Caco-2 (cell line): ENCODE measurements around the gene CYB561. TPM values are rescaled to one million over a fixed set of nuclear protein-coding genes. Genes with fewer than 3 reads are reported as not detected.

Experiments
- BruUV-seq: library from RNA; stranded (reverse); fragments of 400-500 nt; replicated peaks from 2 replicates; lab custom pipeline; 2021; lab: Mats Ljungman, UMichigan
- CTCF ChIA-PET: fragments of 300-600 bp; sonication (Branson Sonifier 250); formaldehyde crosslinking; loops from one replicate; lab custom pipeline; 2022; ENCODE audit warnings: antibody characterized with exemption; lab: Charles Lee
- POLR2A ChIA-PET: fragments of 300-600 bp; sonication (Branson Sonifier 250); formaldehyde crosslinking; loops from one replicate; lab custom pipeline; 2022; ENCODE audit warnings: antibody characterized with exemption; lab: Charles Lee
- DNase-seq, 2 experiments: peaks; one replicate each; pipeline versions ENCODE4 v3.0.0 to v3.0.0-alpha.2; 2020 to 2022
- H3K27me3 ChIP-seq: replicated peaks from 2 replicates; pipeline ENCODE4 v1.6.0; 2011; ENCODE audit warnings: low read length; ENCODE audit not compliant: control insufficient read depth, insufficient read depth
- H3K36me3 ChIP-seq: 2 replicates; pipeline ENCODE4 v1.5.1; 2011; ENCODE audit warnings: low read length; ENCODE audit not compliant: control insufficient read depth, insufficient read depth
- H3K4me1 ChIP-seq: fragments of 250-450 bp; sonication (Bioruptor Pico); 2 replicates; pipeline ENCODE4 v1.5.1; 2020; ENCODE audit warnings: mild to moderate bottlenecking
- H3K4me3 ChIP-seq: 2 replicates; pipeline ENCODE4 v1.5.1; 2011; ENCODE audit warnings: low read depth, mild to moderate bottlenecking, control low read depth, low read length
- H3K9me3 ChIP-seq: fragments of 250-450 bp; sonication (Bioruptor Pico); 2 replicates; pipeline ENCODE4 v1.5.1; 2020; ENCODE audit warnings: mild to moderate bottlenecking, moderate library complexity
- H3K27ac Mint-ChIP-seq: one replicate; pipeline ENCODE4 v1.8.0; 2022; ENCODE audit warnings: mixed read lengths; ENCODE audit not compliant: unreplicated experiment
- H3K27me3 Mint-ChIP-seq: one replicate; pipeline ENCODE4 v1.8.0; 2022; ENCODE audit warnings: mixed read lengths; ENCODE audit not compliant: insufficient read depth, unreplicated experiment
- H3K36me3 Mint-ChIP-seq: one replicate; pipeline ENCODE4 v1.8.0; 2022; ENCODE audit warnings: mild to moderate bottlenecking, mixed read lengths; ENCODE audit not compliant: insufficient read depth, unreplicated experiment
- H3K4me1 Mint-ChIP-seq: one replicate; pipeline ENCODE4 v1.8.0; 2022; ENCODE audit warnings: low read depth, mixed read lengths; ENCODE audit not compliant: unreplicated experiment
- H3K4me3 Mint-ChIP-seq: one replicate; pipeline ENCODE4 v1.8.0; 2022; ENCODE audit warnings: mild to moderate bottlenecking, moderate library complexity, mixed read lengths; ENCODE audit not compliant: unreplicated experiment
- H3K9me3 Mint-ChIP-seq: one replicate; pipeline ENCODE4 v1.8.0; 2022; ENCODE audit warnings: mixed read lengths; ENCODE audit not compliant: unreplicated experiment
- intact Hi-C: fragments of 100-400 bp; cut with micrococcal nuclease; formaldehyde crosslinking; loops from one replicate; pipeline ENCODE4 v1.10.0; 2022; ENCODE audit not compliant: unreplicated experiment
- total RNA-seq: library from RNA; stranded (reverse); gene quantifications from 2 replicates; pipeline ENCODE4 v1.2.3, GENCODE V29; 2022
- TF ChIP-seq, protein P1 (sequence below), 2 experiments: fragments of 200-600 bp in 1 of 2; IDR thresholded peaks; 1 replicate in 1 of 2; 2 replicates in 1 of 2; pipeline versions ENCODE4 v1.5.1 to v1.8.0; 2011 to 2022; ENCODE audit warnings: antibody characterized with exemption in 1 of 2, control low read depth in 1 of 2, inconsistent platforms in 1 of 2, low read depth in 1 of 2, low read length in 1 of 2, mild to moderate bottlenecking in 1 of 2, moderate library complexity in 1 of 2; ENCODE audit not compliant: insufficient read depth in 1 of 2, severe bottlenecking in 1 of 2, unreplicated experiment in 1 of 2

CYB561 gene
- total RNA-seq, 1 experiment from 2014 or later = 46.3 TPM

DNA sequence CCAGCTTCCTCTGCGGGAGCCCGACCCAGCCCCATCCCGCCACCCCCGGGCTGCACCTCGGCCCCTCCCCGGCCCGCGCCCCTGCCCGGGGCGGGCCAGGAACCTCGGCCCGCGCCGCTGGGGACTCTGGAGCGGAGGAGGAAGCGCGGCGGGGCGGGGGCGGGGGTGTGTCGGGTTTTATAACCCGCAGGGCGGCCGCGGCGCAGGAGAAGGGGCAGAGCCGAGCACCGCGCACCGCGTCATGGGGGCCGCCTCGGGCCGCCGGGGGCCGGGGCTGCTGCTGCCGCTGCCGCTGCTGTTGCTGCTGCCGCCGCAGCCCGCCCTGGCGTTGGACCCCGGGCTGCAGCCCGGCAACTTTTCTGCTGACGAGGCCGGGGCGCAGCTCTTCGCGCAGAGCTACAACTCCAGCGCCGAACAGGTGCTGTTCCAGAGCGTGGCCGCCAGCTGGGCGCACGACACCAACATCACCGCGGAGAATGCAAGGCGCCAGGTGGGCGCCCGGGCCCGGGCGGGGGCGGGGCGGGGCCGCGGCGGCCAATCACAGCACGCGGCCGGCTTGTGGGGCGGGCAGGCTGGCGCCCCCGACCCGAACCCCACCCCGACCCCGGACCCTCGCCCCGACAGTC lies 30.9 kb upstream of the CYB561 start, which contains the start of gene ACE:
ACE (plus strand) TSS at position 208 of the 626 bp plus-strand sequence; CDS start at position 242, 34 bp downstream.
- DNase-seq = peak; percentile 60 to 71
- ChIA-PET CTCF (interaction anchor here (0.6 to 6.0 kb wide), 8 partner anchors 10 to 830 kb away, joined by 3 to 107 read pairs (median 4); partner anchors contain the start of gene CYB561), POLR2A (no interaction called here)

DNA sequence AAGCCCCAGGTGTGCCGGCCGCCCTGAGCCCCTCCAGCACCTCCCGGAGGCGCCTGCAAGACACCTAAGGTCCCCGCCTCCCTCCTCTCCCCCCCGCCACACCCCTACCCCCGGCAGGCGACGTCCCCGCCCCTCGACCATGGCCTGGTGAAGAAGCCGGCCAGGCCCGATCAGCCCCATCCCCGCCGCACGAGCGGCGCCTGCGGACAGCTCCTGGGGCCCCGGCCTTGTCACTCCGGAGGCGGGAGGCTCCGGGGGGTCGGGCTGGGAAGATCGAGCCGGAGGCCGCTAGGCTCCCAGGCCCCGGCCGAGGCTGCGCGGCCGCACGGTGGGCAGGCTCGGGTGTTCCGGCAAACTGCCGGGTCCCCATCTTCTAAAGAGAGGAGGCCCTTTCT lies 30.4 kb upstream of the CYB561 start:
- no peaks in the 10 kb centered on the region for H3K9me3 Mint-ChIP-seq
- no TSS peak for BruUV-seq
- H3K36me3 ChIP-seq = no peaks in the 10 kb centered on the region
- intact Hi-C loops = no loop called here
- TF ChIP-seq, protein P1, sequence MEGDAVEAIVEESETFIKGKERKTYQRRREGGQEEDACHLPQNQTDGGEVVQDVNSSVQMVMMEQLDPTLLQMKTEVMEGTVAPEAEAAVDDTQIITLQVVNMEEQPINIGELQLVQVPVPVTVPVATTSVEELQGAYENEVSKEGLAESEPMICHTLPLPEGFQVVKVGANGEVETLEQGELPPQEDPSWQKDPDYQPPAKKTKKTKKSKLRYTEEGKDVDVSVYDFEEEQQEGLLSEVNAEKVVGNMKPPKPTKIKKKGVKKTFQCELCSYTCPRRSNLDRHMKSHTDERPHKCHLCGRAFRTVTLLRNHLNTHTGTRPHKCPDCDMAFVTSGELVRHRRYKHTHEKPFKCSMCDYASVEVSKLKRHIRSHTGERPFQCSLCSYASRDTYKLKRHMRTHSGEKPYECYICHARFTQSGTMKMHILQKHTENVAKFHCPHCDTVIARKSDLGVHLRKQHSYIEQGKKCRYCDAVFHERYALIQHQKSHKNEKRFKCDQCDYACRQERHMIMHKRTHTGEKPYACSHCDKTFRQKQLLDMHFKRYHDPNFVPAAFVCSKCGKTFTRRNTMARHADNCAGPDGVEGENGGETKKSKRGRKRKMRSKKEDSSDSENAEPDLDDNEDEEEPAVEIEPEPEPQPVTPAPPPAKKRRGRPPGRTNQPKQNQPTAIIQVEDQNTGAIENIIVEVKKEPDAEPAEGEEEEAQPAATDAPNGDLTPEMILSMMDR (IDR thresholded peaks at IDR 0.05; ENCODE audit: insufficient read depth in 1 of 2, low read depth in 1 of 2, low read length in 1 of 2, severe bottlenecking in 1 of 2, unreplicated experiment in 1 of 2) = no peak
- H3K4me3 Mint-ChIP-seq = peak overlapping the region; percentile 98
- CTCF ChIA-PET = interaction anchor here (0.6 to 6.0 kb wide), 8 partner anchors 11 to 830 kb away, joined by 3 to 107 read pairs (median 4); partner anchors contain the start of gene CYB561
- peak overlapping the region; percentile 67 for H3K4me3 ChIP-seq
- peaks cover 13% of the 10 kb centered on the region for H3K4me1 ChIP-seq
- H3K27ac Mint-ChIP-seq = no peak overlapping the region
- POLR2A ChIA-PET = no interaction called here
- H3K27me3 ChIP-seq = no peaks in the 10 kb centered on the region
- no peaks in the 10 kb centered on the region for H3K9me3 ChIP-seq
- H3K27me3 Mint-ChIP-seq = peaks cover 9% of the 10 kb centered on the region
- DNase-seq = peak; percentile 55 to 71
- no peaks in the 10 kb centered on the region for H3K36me3 Mint-ChIP-seq
- peaks cover 10% of the 10 kb centered on the region for H3K4me1 Mint-ChIP-seq

More for the DNA sequence above, 30.9 kb upstream of the CYB561 start, which contains the start of gene ACE:
- H3K9me3 ChIP-seq = no peaks in the 10 kb centered on the region
- no TSS peak for BruUV-seq
- no peaks in the 10 kb centered on the region for H3K27me3 ChIP-seq
- Mint-ChIP-seq H3K9me3 (no peaks in the 10 kb centered on the region), H3K27ac (peak within 1 kb of the TSS; percentile 76), H3K27me3 (peaks cover 9% of the 10 kb centered on the region), H3K4me1 (peaks cover 10% of the 10 kb centered on the region), H3K36me3 (no peaks in the 10 kb centered on the region), H3K4me3 (peak within 1 kb of the TSS; percentile 98)
- H3K4me1 ChIP-seq = peaks cover 13% of the 10 kb centered on the region
- peak within 1 kb of the TSS; percentile 67 for H3K4me3 ChIP-seq
- TF ChIP-seq, protein P1 (IDR thresholded peaks at IDR 0.05; ENCODE audit: insufficient read depth in 1 of 2, low read depth in 1 of 2, low read length in 1 of 2, severe bottlenecking in 1 of 2, unreplicated experiment in 1 of 2) = no peak
- intact Hi-C loops = loop anchor here (1.0 kb wide), 1 partner anchor 31 kb away; the partner anchor contains the start of gene CYB561
- no peaks in the 10 kb centered on the region for H3K36me3 ChIP-seq

DNA sequence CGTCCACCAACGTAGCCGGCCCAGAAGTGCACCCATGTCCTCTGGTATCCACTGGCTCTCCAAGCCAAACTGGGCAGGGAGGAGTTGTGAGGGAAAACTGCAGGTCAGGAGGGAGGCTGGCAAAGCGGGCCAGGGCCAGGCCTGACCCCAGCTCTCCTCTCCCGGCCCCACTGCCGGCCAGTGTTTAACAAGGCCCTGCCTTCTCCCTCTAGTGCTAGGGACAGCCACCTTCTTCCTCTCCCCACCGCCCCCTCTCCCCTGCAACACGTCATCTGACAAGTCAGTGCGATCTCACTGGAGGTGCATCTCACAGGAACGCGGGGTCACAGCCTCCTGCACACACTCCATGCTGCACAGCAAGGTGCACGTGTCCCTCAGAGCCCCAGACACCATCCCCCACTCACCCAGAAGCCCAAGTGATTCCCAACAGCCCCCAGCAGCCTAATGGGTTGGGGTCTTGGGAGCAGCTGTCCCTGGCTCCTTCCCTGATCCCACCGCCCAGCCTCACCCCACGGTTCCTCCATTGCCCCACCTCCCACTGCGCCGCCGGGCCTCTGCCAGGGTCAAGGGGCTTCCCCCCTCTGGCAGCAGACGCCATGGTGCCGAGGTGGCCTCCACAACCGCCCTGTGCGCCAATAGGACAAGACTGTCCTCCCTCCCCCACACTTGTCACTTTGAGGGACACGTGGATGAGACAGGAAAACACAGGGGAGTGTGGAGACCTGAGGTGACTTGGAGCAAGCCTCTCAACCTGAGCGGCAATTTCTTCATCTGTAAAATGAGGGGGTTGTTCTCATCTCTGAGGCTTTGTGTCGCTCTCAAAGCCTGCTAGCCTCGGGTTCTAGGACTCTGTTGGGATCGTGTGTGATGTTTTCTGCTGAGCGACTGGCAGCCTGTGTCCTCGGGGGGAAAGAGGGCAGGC lies 29.6 kb upstream of the CYB561 start:
- H3K4me3 Mint-ChIP-seq = peak overlapping the region; percentile 98
- ChIA-PET CTCF (interaction anchor here (0.7 to 6.0 kb wide), 6 partner anchors 12 to 472 kb away, joined by 3 to 107 read pairs (median 4); no protein-coding TSS in a partner anchor), POLR2A (no interaction called here)
- intact Hi-C loops = no loop called here
- BruUV-seq = no TSS peak
- TF ChIP-seq, protein P1 (IDR thresholded peaks at IDR 0.05; ENCODE audit: insufficient read depth in 1 of 2, low read depth in 1 of 2, low read length in 1 of 2, severe bottlenecking in 1 of 2, unreplicated experiment in 1 of 2) = no peak
- no peak overlapping the region for H3K27ac Mint-ChIP-seq
- DNase-seq = no peak
- H3K4me1 ChIP-seq = peaks cover 13% of the 10 kb centered on the region
- no peaks in the 10 kb centered on the region for H3K36me3 Mint-ChIP-seq
- peaks cover 10% of the 10 kb centered on the region for H3K4me1 Mint-ChIP-seq
- no peaks in the 10 kb centered on the region for H3K9me3 Mint-ChIP-seq
- no peaks in the 10 kb centered on the region for H3K9me3 ChIP-seq
- H3K27me3 Mint-ChIP-seq = peaks cover 9% of the 10 kb centered on the region
- peak overlapping the region; percentile 67 for H3K4me3 ChIP-seq
- H3K36me3 ChIP-seq = no peaks in the 10 kb centered on the region
- H3K27me3 ChIP-seq = no peaks in the 10 kb centered on the region
